Measurements from ENCODE around the gene PCDHGB4.

Gene PCDHGB4

GRCh38 chr5:141419074-141419880, 31.8 kb downstream of the PCDHGB4 start:
- TF ChIP-seq CTCF (IDR thresholded peaks at IDR 0.05) = no peak
- Histone ChIP-seq H3K36me3 (no peaks in the 10 kb centered on the region), H3K27me3 (peaks cover 100% of the 10 kb centered on the region), H3K4me1 (ENCODE audit: control insufficient read depth in 1 of 2, insufficient read depth in 1 of 2, low read depth in 1 of 2, low read length in 1 of 2) (peaks cover 17% of the 10 kb centered on the region in 2 experiments), H3K9me3 (peaks cover 8% of the 10 kb centered on the region), H3K4me3 (ENCODE audit: low read depth in 1 of 2, low read length in 1 of 2) (no peak overlapping the region), H3K27ac (no peak overlapping the region)

- peaks cover 17% of the 10 kb centered on the region in 2 experiments for H3K4me1 ChIP-seq (ENCODE audit: control insufficient read depth in 1 of 2, insufficient read depth in 1 of 2, low read depth in 1 of 2, low read length in 1 of 2)
- peak within 1 kb of the TSS; percentile 56 for H3K4me3 ChIP-seq (ENCODE audit: low read depth in 1 of 2, low read length in 1 of 2)
- peak; percentile 69 for TF ChIP-seq CTCF (IDR thresholded peaks at IDR 0.05)
- no peak within 1 kb of the TSS for H3K27ac ChIP-seq
- H3K9me3 ChIP-seq = peaks cover 8% of the 10 kb centered on the region
- peaks cover 100% of the 10 kb centered on the region for H3K27me3 ChIP-seq
- no peaks in the 10 kb centered on the region for H3K36me3 ChIP-seq
Measured at GRCh38 chr5:141420855-141421488, 33.5 kb downstream of the PCDHGB4 start, which contains the start of gene PCDHGA11. Gene PCDHGA11 (plus strand): TSS chr5:141421051. CDS start chr5:141421228, 177 bp downstream.

- no peak for TF ChIP-seq CTCF (IDR thresholded peaks at IDR 0.05)
- H3K4me3 ChIP-seq (ENCODE audit: low read depth in 1 of 2, low read length in 1 of 2) = peak overlapping the region; percentile 56
- peaks cover 8% of the 10 kb centered on the region for H3K9me3 ChIP-seq
- H3K4me1 ChIP-seq (ENCODE audit: control insufficient read depth in 1 of 2, insufficient read depth in 1 of 2, low read depth in 1 of 2, low read length in 1 of 2) = peaks cover 17% of the 10 kb centered on the region in 2 experiments
- peaks cover 100% of the 10 kb centered on the region for H3K27me3 ChIP-seq
- no peaks in the 10 kb centered on the region for H3K36me3 ChIP-seq
- H3K27ac ChIP-seq = no peak overlapping the region
Measured at GRCh38 chr5:141421489-141421855, 34.0 kb downstream of the PCDHGB4 start.

GRCh38 chr5:141422742-141423291, 35.3 kb downstream of the PCDHGB4 start:
- H3K4me1 ChIP-seq (ENCODE audit: control insufficient read depth in 1 of 2, insufficient read depth in 1 of 2, low read depth in 1 of 2, low read length in 1 of 2) = peaks cover 11 to 12% of the 10 kb centered on the region in 2 experiments
- H3K27me3 ChIP-seq = peaks cover 100% of the 10 kb centered on the region
- no peaks in the 10 kb centered on the region for H3K36me3 ChIP-seq
- TF ChIP-seq CTCF (IDR thresholded peaks at IDR 0.05) = no peak
- H3K27ac ChIP-seq = no peak overlapping the region
- no peak overlapping the region for H3K4me3 ChIP-seq (ENCODE audit: low read depth in 1 of 2, low read length in 1 of 2)
- H3K9me3 ChIP-seq = peaks cover 8% of the 10 kb centered on the region

GRCh38 chr5:141427783-141428426, 40.4 kb downstream of the PCDHGB4 start:
- H3K27ac ChIP-seq = no peak overlapping the region
- no peaks in the 10 kb centered on the region for H3K36me3 ChIP-seq
- H3K27me3 ChIP-seq = peaks cover 100% of the 10 kb centered on the region
- H3K9me3 ChIP-seq = peaks cover 16% of the 10 kb centered on the region
- no peak for TF ChIP-seq CTCF (IDR thresholded peaks at IDR 0.05)
- H3K4me1 ChIP-seq (ENCODE audit: control insufficient read depth in 1 of 2, insufficient read depth in 1 of 2, low read depth in 1 of 2, low read length in 1 of 2) = peaks cover 11 to 13% of the 10 kb centered on the region in 2 experiments
- H3K4me3 ChIP-seq (ENCODE audit: low read depth in 1 of 2, low read length in 1 of 2) = no peak overlapping the region
